HG03565 (cell line): Measurements from ENCODE around the gene DNAH7.
"Not testable (repeated sequence)": the region's sequence is repeated elsewhere in the genome, so short reads cannot be mapped to it uniquely, and the experiment has no call there.

Source experiments
- ATAC-seq: cut with Tn5 transposase; IDR thresholded peaks from one replicate; pipeline ENCODE4 v1.9.1; 2021; ENCODE audit warnings: mild to moderate bottlenecking, moderate library complexity; ENCODE audit not compliant: unreplicated experiment

Gene DNAH7

GRCh38 chr2:195984923-195985726, 83.5 kb downstream of the DNAH7 start:
- no peak for ATAC-seq

GRCh38 chr2:195967336-195967735, 101.3 kb downstream of the DNAH7 start:
- ATAC-seq = no peak

GRCh38 chr2:195961873-195962272, 106.8 kb downstream of the DNAH7 start:
- peak; percentile 95 for ATAC-seq

GRCh38 chr2:195959341-195959740, 109.3 kb downstream of the DNAH7 start:
- ATAC-seq = no peak

- ATAC-seq = no peak
Measured at GRCh38 chr2:195956725-195957124, 111.9 kb downstream of the DNAH7 start.

GRCh38 chr2:195945056-195945455, 123.6 kb downstream of the DNAH7 start:
- ATAC-seq = no peak

GRCh38 chr2:195937176-195937575, 131.5 kb downstream of the DNAH7 start:
- ATAC-seq = no peak

- ATAC-seq = no peak
Measured at GRCh38 chr2:195934484-195934883, 134.2 kb downstream of the DNAH7 start.

GRCh38 chr2:195929531-195929930, 139.1 kb downstream of the DNAH7 start:
- ATAC-seq = no peak

- no peak for ATAC-seq
Measured at GRCh38 chr2:195925120-195925519, 143.5 kb downstream of the DNAH7 start.

- no peak for ATAC-seq
Measured at GRCh38 chr2:195923889-195924288, 144.7 kb downstream of the DNAH7 start.

- ATAC-seq = not testable (repeated sequence)
Measured at GRCh38 chr2:195917021-195917600, 151.5 kb downstream of the DNAH7 start.

- no peak for ATAC-seq
Measured at GRCh38 chr2:195912079-195912478, 156.6 kb downstream of the DNAH7 start.

GRCh38 chr2:195910570-195910969, 158.1 kb downstream of the DNAH7 start:
- no peak for ATAC-seq

- ATAC-seq = no peak
Measured at GRCh38 chr2:195909926-195910325, 158.7 kb downstream of the DNAH7 start.

- ATAC-seq = no peak
Measured at GRCh38 chr2:195907474-195907873, 161.2 kb downstream of the DNAH7 start.

GRCh38 chr2:195903956-195904355, 164.7 kb downstream of the DNAH7 start:
- ATAC-seq = no peak

GRCh38 chr2:195902857-195903256, 165.8 kb downstream of the DNAH7 start:
- no peak for ATAC-seq

- ATAC-seq = no peak
Measured at GRCh38 chr2:195899226-195899625, 169.4 kb downstream of the DNAH7 start.

- no peak for ATAC-seq
Measured at GRCh38 chr2:195898505-195899191, 170.0 kb downstream of the DNAH7 start.

- ATAC-seq = no peak
Measured at GRCh38 chr2:195891081-195891480, 177.6 kb downstream of the DNAH7 start.

- ATAC-seq = no peak
Measured at GRCh38 chr2:195879153-195879552, 189.5 kb downstream of the DNAH7 start.
